ENCODE measurements around the gene PFN1. TPM values are rescaled to one million over a fixed set of nuclear protein-coding genes. Genes with fewer than 3 reads are reported as not detected.

The PFN1 gene
- total RNA-seq = 304 and 331 TPM in 2 replicates

GRCh38 chr17:4948166-4948930 lies at the start of gene PFN1:
TSS of gene PFN1 (minus strand) at chr17:4948530. CDS start at chr17:4948394, 136 bp downstream.

GRCh38 chr17:4997302-4998026 lies 49.1 kb upstream of the PFN1 start, which contains the start of the genes INCA1 and KIF1C:
TSS of gene INCA1 (minus strand) at chr17:4997522. CDS start at chr17:4994437, 3,085 bp downstream.
TSS of gene KIF1C (plus strand) at chr17:4997950. CDS start at chr17:5000247, 2,297 bp downstream.

GRCh38 chr17:4986951-4987766 lies 38.8 kb upstream of the PFN1 start, which contains the start of gene CAMTA2:
TSS of gene CAMTA2 (minus strand) at chr17:4987675. CDS start at chr17:4986222, 1,453 bp downstream.

GRCh38 chr17:4967539-4968485 lies 19.5 kb upstream of the PFN1 start, which contains the start of gene SPAG7:
TSS of gene SPAG7 (minus strand) at chr17:4967817. CDS start at chr17:4967804, 13 bp downstream.

GRCh38 chr17:4950746-4951204 lies 2.4 kb upstream of the PFN1 start, which contains the start of gene ENO3:
TSS of gene ENO3 (plus strand) at chr17:4951119. CDS start at chr17:4951830, 711 bp downstream.

GRCh38 chr17:4939796-4940554 lies 8.4 kb downstream of the PFN1 start, which contains the start of the genes RNF167 and SLC25A11:
TSS of gene RNF167 (plus strand) at chr17:4940268. CDS start at chr17:4940910, 642 bp downstream.
TSS of gene SLC25A11 (minus strand) at chr17:4940046. CDS start at chr17:4939910, 136 bp downstream.

GRCh38 chr17:4931963-4932362 lies 16.4 kb downstream of the PFN1 start, which contains the start of gene GP1BA:
TSS of gene GP1BA (plus strand) at chr17:4932277. CDS start at chr17:4932605, 328 bp downstream.

GRCh38 chr17:4903051-4903818 lies 45.1 kb downstream of the PFN1 start, which contains the start of gene CHRNE:
TSS of gene CHRNE (minus strand) at chr17:4903098. CDS start at chr17:4903063, 35 bp downstream.

GRCh38 chr17:4899341-4900230 lies 48.7 kb downstream of the PFN1 start, which contains the start of gene C17orf107:
TSS of gene C17orf107 (plus strand) at chr17:4899536. CDS start at chr17:4899763, 227 bp downstream.

Other genes starting within 250 kb of the PFN1 start
- 7.7 and 10.3 TPM in 2 replicates for gene PELP1, start 244.4 kb downstream of the PFN1 start, total RNA-seq
- gene ARRB2, start 237.9 kb downstream of the PFN1 start, total RNA-seq = 7.5 and 9.0 TPM in 2 replicates
- 9.5 and 11.9 TPM in 2 replicates for gene MED11, start 217.1 kb downstream of the PFN1 start, total RNA-seq
- under 0.01 and 0.11 TPM in 2 replicates for gene ZMYND15, start 208.7 kb downstream of the PFN1 start, total RNA-seq
- 0.54 and 0.77 TPM in 2 replicates for gene CXCL16, start 208.6 kb downstream of the PFN1 start, total RNA-seq
- gene TM4SF5, start 176.6 kb downstream of the PFN1 start, total RNA-seq = not detected in 2 replicates
- gene VMO1, start 162.2 kb downstream of the PFN1 start, total RNA-seq = 0.22 and 0.95 TPM in 2 replicates
- not detected in 2 replicates for gene GLTPD2, start 159.6 kb downstream of the PFN1 start, total RNA-seq
- gene PSMB6, start 152.4 kb downstream of the PFN1 start, total RNA-seq = 164 and 200 TPM in 2 replicates
- 26.3 and 35.3 TPM in 2 replicates for gene PLD2, start 141.4 kb downstream of the PFN1 start, total RNA-seq
- gene MINK1, start 115.2 kb downstream of the PFN1 start, total RNA-seq = 25.5 and 31.3 TPM in 2 replicates
- 0.77 and 1.1 TPM in 2 replicates for gene C17orf107, start 49.0 kb downstream of the PFN1 start, total RNA-seq
- 0.86 and 5.7 TPM in 2 replicates for gene CHRNE, start 45.4 kb downstream of the PFN1 start, total RNA-seq
- gene GP1BA, start 16.3 kb downstream of the PFN1 start, total RNA-seq = not detected in 2 replicates
- gene SLC25A11, start 8.5 kb downstream of the PFN1 start, total RNA-seq = 45.4 and 50.1 TPM in 2 replicates
- 11.5 and 12.6 TPM in 2 replicates for gene RNF167, start 8.3 kb downstream of the PFN1 start, total RNA-seq
- 2.2 and 2.3 TPM in 2 replicates for gene ENO3, start 2.6 kb upstream of the PFN1 start, total RNA-seq
- 53.2 and 56.7 TPM in 2 replicates for gene SPAG7, start 19.3 kb upstream of the PFN1 start, total RNA-seq
- 3.0 and 3.9 TPM in 2 replicates for gene CAMTA2, start 39.1 kb upstream of the PFN1 start, total RNA-seq
- gene INCA1, start 49.0 kb upstream of the PFN1 start, total RNA-seq = 0.52 and 0.54 TPM in 2 replicates
- 75.5 and 89.6 TPM in 2 replicates for gene KIF1C, start 49.4 kb upstream of the PFN1 start, total RNA-seq
- gene SLC52A1, start 86.9 kb upstream of the PFN1 start, total RNA-seq = under 0.01 and 0.17 TPM in 2 replicates
- gene ZFP3, start 129.9 kb upstream of the PFN1 start, total RNA-seq = 0.65 and 1.6 TPM in 2 replicates
- 4.1 and 4.9 TPM in 2 replicates for gene ZNF232, start 163.3 kb upstream of the PFN1 start, total RNA-seq
- gene USP6, start 167.5 kb upstream of the PFN1 start, total RNA-seq = not detected in 2 replicates
- 1.7 and 4.2 TPM in 2 replicates for gene ZNF594, start 243.3 kb upstream of the PFN1 start, total RNA-seq

Data from dermis lymphatic vessel endothelial cell (primary cell).